NCI-H524 treated with DMSO at 0.1 percent for 48 hours (cell line): Measurements from ENCODE around the gene ITIH3.

Experiments used
- DNase-seq: peaks from one replicate; lab custom pipeline; 2025; lab: John Stamatoyannopoulos, UW

The ITIH3 gene

DNA sequence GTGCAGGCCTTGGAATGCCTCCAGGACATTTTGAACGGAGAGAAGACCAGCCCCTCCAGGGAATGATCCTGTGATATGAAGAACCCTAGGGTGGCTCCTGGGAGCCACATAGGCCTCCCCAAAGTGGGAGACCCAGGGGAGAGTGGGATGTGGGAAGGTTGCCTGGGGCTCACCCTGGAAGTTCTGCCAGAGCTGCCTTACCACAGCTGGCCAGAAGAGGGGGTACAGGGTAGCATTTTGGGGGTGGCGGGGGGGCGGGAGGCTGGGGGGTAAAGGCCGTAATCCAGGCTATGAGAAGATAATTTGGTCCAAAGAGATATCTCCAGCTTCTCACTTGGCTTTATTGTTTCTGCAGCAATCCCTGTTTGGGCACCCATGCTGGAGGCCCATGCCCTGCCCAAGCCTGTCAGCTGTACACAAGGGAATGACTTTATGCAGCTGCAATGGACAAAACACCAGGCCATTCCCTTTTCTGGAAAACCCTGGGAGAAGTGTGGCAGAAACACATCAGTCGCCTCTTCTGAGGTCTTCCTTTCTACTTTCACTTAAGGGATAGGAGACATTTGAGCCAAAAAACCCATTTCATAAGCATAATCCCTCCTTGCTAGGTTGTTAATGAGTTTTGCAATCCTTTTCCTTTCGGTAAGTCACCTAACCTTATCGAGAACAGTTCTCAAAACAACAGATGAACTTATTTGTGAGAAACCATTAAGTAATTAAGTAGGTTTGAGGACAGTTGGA lies 51.3 kb downstream of the ITIH3 start:
- no peak for DNase-seq

DNA sequence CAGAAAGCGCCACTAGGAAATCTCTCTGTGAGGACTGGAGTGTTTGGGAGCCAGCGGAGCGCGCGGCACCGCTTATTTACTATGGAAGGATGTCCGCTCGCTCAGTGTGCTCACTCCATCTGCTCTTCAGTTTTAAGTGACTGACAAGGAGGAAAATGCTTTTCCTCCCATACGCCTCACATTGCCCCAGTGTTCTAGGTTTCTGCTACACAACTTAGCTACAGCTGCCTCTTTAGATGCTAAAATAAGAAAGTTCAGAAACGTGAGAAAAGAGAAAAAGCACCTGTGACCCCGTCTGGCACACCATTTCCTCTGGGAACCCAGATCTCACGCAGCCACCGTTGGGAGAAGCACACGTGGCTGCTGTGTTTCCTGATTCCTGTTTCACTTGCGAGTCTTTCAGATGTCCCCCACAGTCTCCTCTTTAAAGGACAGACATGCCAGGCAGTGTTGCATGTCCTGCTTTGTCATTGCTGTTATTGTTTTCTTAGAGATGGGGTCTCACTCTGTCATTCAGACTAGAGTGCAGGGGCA lies 51.9 kb downstream of the ITIH3 start:
- DNase-seq = peak; percentile 14

DNA sequence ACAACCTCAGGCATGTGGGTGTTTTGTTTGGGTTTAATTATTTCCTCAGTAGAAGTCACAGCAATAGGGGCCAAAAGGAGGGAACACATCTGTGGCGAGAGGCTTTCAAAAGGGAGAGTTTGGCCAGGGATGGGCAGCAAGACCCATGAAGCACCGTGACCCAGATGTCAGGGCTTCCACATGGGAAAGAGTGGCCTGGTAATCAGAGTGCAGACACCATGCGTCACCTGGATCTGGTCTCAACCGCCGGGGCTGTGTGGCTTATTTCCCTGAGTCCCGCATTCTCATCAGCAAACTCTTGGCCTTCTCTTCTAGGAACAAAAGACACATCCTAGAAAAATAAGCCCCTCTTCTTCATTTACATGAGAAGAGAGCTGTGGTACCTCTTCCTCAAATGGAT lies 52.6 kb downstream of the ITIH3 start:
- no peak for DNase-seq

DNA sequence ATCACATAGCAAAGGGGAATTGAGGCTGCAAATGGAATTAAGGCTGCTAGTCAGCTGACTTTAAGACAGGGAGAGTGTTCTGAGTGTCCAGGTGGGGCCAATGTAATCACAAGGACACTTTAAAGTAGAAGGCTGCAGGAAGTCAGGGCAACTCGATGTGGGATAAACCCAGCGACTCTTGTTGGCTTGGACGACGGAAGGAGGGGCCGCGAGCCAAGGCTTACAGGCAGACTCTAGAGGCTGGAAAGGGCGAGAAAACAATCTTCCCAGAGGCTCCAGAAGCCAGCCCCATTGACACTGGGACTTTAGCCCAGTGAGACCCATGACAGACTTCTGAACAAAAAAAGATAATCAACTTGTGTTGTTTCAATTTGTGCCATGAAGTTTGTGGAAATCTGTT lies 53.1 kb downstream of the ITIH3 start:
- DNase-seq = no peak

DNA sequence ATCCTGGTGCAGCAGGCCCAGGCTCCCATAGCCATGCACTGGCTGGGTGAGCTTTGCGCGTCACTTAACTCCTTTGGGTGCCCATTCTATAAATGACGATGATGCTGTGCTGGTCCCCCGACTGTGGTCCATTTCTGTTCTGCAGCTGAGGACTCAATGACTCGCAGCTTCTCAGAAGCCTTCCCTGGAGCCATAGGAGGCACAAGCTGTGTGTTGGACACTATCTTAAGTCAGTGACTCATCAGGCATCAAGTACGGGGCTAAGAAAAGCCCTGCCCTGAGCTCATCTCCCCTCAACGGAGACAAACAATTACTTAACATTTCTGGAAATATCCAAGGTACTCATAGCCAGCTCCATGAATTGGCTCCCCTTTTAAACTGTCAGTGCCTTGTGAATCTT lies 54.0 kb downstream of the ITIH3 start:
- no peak for DNase-seq

DNA sequence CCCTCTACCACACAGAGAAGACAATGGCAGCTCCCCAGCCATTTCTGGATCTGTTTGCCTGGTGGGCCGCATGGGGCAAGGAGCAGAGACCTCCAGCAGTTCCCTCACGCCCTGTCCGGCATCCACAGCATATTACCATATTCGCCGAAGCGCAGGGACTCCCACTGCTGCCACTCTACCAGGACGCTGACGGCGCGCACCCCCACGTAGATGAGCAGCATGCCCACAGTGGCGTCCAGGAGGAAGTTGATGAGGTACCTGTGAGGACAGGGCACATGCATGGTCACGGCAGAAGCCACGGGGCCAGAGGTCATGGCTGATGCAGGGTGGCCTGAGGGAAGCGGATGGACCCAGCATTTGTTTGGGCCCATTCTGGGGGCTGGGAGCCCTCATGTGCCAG lies 55.1 kb downstream of the ITIH3 start:
- DNase-seq = no peak

DNA sequence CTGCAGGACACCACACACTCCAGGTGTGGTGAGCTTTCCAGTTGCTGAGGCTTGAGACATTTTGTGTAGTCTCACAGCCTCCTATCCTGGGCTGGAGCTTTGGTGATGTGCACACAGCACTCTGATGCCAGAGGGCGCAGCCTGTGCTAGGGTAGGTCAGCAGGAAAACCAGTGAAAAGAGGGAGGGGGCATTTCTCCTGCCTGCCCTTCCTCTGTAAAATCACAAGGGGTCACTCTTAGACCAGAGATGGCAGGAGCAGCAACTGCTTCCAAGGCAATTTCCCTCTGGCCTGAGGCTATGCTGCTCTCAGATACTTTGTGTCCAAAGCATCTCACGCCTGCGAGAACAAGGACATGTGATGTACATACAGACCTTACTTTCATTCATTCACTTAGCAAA lies 56.8 kb downstream of the ITIH3 start:
- DNase-seq = peak; percentile 16

DNA sequence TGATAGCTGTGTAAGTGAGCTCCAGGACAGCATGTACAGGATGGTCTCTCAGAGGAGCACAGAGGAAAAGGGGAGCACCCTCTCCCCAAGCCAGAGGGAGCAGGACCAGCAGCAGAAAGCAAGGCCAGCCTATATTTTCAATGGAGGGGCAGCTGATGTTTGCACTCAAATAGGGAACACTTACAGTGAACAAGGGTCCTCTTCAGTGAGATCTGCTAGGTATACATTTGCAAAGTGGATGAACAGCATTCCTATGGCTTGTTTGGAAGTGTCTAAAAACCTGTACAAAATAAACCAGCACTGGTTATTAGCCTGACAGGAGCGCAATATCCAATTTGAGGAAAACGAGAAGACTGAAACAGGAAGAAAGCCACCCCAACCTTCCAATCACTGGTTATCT lies 57.8 kb downstream of the ITIH3 start:
- no peak for DNase-seq

DNA sequence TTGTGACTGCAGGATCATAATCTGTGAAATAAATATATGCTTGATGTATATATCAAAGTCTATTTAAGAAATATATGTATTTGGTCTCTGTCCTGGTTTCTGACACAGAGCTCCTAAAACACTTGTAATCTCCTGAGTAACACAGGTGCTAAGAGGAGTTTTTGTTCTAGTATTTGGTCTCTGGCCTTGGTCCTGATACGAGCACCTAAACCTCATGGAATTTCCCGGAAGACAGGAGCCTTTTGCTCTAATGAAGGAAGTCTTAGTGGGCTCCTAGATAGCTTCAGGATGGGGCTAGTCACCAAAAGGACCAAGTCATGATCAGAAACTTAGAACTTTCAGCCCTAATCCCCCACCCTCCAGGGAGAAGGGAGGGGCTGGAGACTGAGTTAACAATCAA lies 59.4 kb downstream of the ITIH3 start:
- no peak for DNase-seq

DNA sequence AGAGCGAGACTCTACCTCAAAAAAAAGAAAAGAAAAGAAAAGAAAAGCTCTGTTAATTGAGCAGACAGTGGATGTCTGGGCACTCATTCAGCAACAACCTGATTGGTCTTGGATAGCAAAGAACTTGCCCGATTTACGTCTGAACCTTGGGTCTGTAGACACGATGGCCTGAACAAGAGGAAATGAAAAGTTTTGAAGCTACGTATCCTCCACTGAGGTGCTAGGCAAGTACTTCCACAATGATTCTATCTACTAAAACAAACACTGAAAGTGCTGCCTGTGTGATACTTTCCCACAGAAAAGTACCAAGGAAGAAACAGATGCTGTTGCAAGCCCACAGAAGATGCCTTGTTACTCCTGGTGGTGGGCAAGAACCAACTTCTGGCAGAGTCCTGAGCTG lies 62.1 kb downstream of the ITIH3 start:
- no peak for DNase-seq

DNA sequence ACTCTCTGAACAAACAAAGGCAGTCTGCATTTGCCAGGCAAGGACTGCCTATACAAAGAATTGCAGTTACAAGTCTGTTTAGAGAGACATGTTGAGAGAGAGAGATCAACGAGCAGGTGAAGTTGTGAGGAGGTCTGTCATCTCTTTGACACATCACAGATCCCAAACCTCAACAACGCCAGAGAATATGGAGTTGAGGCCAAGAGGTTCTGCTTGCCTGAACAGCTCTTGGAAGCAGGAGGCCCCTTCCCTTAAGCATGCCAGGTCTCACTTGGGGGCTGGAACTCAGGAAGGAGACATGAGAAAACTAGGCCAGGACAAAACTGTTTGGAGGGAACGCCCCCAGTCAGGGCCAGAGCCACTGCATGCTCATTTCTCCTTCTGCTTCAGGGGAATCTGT lies 62.5 kb downstream of the ITIH3 start:
- DNase-seq = no peak

DNA sequence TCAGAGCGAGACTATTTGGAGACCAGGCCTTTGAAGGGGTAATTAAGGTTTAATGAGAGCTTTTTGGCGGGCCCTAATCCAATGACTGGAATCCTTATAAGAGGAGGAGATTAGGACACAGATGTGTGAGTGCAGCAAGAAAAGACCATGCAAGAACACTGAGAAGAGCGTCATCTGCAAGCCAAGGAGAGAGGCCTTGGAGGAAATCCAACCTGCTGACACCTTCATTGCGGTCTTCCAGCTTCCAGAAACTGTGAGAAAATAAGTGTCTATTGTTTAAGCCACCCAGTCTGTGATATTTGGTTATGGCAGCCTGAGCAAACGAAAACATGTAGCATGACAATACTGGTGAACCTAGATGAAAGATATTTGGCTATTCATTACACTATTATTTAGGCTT lies 63.3 kb downstream of the ITIH3 start:
- peak; percentile 88 for DNase-seq
